Stimulated activated CD4-positive, alpha-beta T cell treated with anti-CD3 and anti-CD28 coated beads, Interleukin-15, amount 100 ng/mL, for 1 hour (primary cell): ENCODE measurements around the gene CDCA4.
A peak's percentile ranks its signal among the peaks of the same experiment; 100 is the strongest.
"Not testable (repeated sequence)": the region's sequence is repeated elsewhere in the genome, so short reads cannot be mapped to it uniquely, and the experiment has no call there.

Source experiments
- DNase-seq, 2 donors: peaks; one replicate each; pipeline ENCODE4 v3.0.0-alpha.2; 2020; ENCODE audit warnings: low read depth in 1 of 2, low spot score in 1 of 2

Gene CDCA4

GRCh38 chr14:105058521-105059034 lies 37.7 kb upstream of the CDCA4 start:
- DNase-seq = no peak

GRCh38 chr14:105056303-105056831 lies 35.5 kb upstream of the CDCA4 start:
- no peak for DNase-seq

DNA sequence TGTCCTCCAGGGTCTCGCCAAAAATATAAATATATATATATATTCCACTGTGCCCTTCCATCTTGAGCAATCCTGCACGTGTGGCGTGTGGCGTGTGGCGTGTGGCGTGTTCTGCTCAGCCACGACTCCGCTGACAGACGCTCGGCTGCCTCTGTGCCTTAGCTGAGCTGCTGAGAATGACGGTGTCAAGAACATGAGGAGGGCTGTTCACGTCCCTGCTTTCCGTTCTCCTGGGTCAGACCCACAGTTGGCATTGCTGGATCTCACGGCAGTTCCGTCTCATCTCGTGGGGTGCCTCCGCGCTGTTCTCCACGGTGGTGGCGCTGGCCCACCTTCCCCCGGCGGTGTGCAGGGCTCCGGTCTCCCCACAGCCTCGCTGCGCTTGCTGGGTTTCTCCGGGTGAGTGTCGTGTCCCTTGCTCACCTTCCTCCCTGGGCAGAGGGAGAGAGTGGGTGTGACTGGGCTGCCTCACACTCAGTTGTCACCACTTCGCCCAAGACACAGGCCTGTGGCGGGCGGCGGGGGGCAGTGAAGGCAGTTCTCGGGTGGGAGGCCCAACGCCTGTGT lies 34.9 kb upstream of the CDCA4 start:
- no peak for DNase-seq

DNA sequence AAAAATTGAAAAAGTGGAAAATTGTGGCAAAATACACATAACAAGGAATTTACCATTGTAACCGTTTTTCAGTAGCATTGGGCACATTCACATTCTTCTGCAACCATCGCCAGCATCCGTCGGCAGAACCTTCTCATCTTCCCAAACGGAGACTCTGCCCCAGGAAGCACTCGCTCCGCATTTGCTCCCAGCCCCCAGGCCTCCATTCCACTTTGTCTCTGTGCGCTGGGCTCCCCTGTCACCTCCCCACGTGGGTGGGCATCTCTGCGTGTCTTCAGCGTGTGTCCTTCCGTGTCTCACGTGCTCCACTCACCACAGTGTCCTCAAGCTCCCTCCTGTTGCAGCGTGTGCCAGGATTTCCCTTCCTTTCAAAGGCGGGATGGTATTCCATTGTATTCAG lies 34.5 kb upstream of the CDCA4 start:
- no peak for DNase-seq

GRCh38 chr14:105053996-105054395 lies 33.1 kb upstream of the CDCA4 start:
- no peak for DNase-seq

DNA sequence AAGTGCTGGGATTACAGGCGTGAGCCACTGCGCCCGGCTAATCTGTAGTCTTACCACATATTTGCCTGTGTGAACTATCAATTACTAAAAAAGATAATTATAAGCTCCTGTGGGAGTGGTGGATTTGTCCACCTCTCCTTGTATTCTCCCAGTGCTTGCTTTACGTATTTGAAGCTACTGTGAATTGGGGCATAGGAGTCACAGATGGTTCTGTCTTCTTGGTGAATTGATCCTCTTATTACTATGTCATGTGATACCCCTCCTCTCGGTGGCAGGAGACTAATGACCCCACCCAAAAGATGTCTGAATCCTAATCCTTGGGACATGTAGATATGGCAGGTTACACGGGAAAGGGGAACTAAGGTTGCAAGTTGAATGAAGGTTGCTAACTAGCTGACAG lies 32.5 kb upstream of the CDCA4 start:
- no peak for DNase-seq

DNA sequence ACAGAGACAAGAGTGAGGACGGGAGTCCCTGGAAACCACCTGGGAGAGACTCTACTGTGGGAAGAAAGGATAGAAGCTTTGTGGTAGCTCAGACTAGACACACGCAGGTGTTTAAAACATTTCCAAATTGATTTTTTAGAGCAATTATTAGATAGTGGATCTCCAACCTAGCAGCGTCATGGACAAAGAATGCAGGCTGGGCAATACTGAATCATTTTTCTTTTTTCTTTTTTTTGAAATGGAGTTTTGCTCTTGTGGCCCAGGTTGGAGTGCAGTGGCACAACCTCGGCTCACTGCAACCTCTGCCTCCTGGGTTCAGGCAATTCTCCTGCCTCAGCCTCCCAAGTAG lies 31.2 kb upstream of the CDCA4 start:
- DNase-seq = no peak

DNA sequence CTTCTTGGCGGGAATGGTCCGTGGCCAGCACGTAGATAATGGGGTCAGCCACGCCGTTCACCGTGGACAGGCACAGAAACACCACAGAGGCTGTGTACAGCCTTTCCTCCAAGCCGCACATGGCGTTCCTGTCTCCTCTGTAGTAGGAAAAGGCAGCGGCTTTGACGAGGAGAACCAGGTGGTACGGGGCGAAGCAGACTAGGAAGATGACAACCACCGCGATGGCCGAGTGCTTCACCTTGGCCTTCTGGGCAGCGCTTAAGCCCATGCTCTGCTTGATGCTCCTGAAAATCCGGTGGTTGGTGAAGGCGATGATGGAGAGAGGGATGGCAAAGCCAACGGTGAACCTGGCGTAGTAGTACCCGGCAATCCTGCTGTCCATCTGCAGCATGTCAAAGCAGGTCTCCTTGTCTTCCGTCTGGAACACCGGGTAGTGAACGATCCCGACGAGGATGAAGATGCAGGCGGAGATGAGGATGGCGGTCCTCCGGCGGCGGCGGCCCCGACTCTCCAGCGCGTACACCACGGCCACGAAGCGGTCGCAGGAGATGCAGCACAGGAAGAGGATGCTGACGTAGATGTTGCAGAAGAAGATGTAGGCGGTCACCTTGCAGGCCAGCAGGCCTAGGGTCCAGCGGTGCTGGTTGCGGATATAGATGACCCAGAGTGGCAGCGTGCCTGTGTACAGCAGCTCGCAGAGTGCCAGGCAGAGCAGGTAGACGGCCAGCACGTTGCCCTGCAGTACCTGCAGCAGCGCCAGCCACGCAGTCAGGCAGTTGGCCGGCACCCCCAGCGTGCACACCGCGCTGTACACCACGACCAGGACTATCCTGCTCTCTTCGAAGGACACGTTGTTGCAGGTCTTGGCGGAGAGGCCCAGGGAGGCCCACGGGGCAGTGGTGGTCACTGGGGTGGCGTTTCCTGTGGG lies 30.6 kb upstream of the CDCA4 start:
- no peak for DNase-seq

GRCh38 chr14:105050551-105050897 lies 29.6 kb upstream of the CDCA4 start:
- DNase-seq = no peak

GRCh38 chr14:105049753-105050550 lies 29.1 kb upstream of the CDCA4 start:
- no peak for DNase-seq

GRCh38 chr14:105047283-105048016 lies 26.6 kb upstream of the CDCA4 start:
- DNase-seq = no peak

- no peak for DNase-seq
Measured at GRCh38 chr14:105046891-105047282, 26.0 kb upstream of the CDCA4 start.

DNA sequence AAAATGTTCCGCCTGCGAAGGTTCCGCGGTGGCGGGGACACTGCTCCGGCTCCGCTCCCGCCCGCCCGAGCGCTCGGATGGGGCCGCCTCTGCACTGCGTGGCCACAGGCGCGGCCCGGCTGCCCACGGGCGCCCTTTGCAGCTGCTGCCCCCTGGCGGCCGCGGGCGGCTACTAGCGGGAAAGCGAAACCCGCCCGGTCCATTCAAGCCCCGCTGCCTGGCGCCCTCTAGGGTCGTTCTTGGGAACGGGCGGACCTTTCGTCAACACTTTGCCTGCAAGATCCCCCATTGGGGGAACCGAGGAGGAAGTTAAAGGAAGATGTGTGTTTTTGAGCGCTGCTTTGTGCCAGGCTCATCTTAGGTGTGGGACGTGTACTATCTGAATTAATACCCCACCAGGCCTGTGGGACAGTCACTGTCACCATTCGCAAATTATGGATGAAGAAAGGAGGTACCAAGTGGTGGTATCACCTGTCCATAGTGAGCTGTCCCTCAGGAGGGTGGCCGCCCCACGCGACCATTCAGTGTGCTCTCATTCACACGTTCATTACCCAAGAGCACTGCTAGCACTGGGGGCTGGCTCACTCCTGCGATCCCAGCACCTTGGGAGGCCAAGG lies 24.9 kb upstream of the CDCA4 start:
- peak; percentile 89 to 90 for DNase-seq

- DNase-seq = no peak
Measured at GRCh38 chr14:105043641-105044040, 22.8 kb upstream of the CDCA4 start.

GRCh38 chr14:105042813-105043212 lies 21.9 kb upstream of the CDCA4 start:
- no peak for DNase-seq

GRCh38 chr14:105041841-105042765 lies 21.2 kb upstream of the CDCA4 start:
- no peak for DNase-seq

DNA sequence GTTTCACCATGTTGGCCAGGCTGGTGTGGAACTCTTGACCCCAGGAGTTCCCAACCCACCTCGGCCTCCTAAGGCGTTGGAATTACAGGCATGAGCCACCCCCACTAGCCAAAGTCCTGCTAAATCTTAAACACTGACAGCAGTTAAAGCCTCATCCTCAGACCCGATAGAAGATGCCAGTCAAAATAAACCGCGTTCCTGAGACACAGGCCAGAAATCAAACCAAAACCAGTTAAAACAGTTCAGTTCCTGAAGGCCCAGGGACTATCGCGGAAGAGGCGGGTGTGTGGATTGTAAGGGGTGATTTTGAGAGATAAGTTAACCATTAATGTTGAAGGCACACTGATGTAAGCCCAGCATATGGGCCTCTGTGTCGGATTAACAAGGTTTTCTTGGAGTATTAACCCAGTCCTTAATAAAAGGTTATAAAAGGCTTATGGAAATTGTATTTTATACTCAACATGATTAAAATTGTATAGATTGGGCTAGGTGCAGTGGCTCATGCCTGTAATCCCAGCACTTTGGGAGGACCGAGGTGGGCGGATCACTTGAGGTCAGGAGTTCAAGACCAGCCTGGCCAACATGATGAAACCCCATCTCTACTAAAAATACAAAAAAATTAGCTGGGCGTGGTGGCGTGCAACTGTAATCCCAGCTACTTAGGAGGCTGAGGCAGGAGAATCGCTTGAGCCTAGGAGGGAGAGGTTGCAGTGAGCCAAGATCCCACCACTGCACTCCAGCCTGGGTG lies 18.7 kb upstream of the CDCA4 start:
- DNase-seq = no peak

- DNase-seq = not testable (repeated sequence)
Measured at GRCh38 chr14:105035616-105036015, 14.7 kb upstream of the CDCA4 start.
